HG03280 (cell line): ENCODE data around the gene ASTN2.

Experiments
- ATAC-seq: cut with Tn5 transposase; IDR thresholded peaks from one replicate; pipeline ENCODE4 v1.9.1; 2021; ENCODE audit warnings: mild to moderate bottlenecking, moderate library complexity; ENCODE audit not compliant: unreplicated experiment

Gene ASTN2

DNA sequence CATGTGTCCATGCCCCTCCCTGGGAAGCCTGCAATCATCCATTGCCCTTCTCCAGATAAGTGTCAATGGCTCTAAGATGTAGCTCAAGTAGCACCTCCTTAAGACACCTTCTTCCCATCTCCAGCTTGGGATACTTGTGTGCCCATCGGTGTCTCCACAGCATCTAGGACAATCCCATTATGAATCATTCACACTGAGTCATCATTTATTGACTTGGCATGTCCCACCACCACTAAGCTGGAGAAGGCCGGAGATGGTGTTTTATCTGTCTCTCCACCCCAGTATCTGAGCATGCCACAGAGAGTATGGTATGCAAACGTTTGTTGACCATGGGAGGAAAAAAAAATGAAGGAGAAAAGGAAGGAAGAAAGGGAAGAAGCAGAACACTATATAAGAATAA is 385.5 kb downstream of the ASTN2 start:
- no peak for ATAC-seq

- ATAC-seq = no peak
Measured at GRCh38 chr9:117028103-117028858, 386.6 kb downstream of the ASTN2 start.

DNA sequence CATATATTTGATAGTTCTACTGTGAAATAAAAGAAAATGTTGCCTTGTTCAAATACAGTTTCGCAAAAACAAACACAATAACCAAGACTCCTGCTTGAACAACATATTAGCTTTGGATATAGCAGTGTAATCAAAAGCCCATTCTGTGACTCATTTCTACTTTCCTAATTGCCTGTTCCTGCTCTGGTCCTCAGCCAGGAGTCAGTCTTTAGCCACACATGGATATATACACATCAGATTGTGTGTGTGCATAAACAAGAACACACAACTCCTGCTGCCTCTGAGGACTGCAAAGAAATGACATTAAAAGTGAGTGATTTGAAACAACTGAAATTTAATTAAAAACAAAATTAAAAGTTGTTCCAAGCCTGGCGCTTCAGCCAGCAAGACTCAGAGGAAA is 393.0 kb downstream of the ASTN2 start:
- no peak for ATAC-seq

DNA sequence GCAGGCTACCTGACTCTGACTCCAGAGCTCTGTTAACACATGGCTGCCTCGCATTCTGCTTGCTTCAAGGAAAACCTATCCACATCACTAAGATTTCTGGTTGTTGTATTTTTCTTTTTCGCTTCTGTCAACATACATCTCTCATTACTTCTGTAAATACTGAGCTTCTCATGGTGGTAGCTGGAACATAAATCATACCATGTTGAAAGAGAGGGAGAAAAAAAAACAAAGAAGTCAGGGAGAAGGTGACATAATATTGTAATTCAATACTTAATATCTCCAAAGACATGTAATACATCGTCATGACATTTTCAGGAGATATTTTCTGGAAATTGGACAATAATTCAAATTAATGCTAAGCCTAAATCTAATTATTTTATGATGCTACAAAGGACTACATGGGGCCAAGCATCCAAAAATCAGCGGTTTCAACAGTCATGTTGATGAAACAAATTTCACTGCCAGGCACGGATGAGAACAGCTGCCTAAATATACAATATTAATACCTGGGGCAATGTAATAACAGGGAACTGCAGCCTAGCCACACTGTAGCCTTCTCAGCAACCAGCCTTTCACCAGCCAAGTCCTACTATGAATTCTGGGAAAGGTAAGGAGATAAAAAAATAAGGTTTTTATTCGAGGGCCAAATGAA is 395.8 kb downstream of the ASTN2 start:
- no peak for ATAC-seq

DNA sequence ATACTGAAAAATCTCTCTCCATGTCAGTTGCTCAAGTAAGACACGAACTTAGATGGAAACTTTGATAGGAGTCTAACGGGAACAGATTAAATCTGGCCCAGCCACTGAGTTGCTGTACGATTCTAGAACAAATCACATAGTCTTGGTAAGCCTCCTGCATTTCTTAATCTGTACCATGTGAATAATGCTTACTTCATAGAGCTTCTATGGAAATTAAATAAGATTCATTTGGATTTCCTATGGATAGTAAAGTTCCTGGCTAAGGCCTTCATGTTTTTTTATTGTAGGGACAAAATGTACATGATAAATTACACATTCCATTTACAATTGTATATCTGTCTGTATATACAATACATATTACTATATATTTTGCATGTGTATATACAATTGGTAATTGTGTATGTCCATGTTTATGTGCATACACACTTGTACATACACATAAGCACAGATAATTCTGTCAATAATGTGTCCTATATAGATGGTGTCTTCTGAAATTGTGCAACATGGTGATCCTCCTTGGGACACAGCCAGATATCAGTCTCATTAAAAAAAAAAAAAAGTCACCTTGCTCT is 397.4 kb downstream of the ASTN2 start:
- ATAC-seq = no peak

- no peak for ATAC-seq
Measured at GRCh38 chr9:117014061-117014460, 400.8 kb downstream of the ASTN2 start.

DNA sequence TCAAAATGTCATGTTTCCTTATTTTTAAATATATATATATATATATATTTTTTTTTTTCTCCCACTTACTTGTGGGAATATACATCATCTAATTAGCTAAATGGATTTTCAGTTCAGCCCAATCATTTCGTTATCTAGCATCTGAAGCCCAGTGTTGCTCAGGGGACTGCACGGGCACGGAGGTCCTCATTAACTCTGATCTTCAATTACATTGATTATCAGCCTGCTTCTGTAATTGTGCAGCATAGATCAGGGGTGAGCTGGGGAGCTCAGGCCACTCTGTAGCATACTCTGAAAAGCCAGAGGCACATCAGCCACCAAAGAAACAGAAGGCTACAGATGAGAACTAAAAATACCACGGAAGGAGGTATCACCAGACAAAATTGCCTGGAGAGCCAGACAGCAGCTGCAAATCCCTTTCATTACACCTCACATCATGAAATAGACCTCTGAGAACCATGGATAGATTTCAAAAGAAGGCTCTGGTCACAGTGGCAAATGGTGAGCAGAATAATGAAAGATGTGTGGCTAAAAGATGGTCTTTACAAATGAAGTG is 401.3 kb downstream of the ASTN2 start:
- no peak for ATAC-seq

- no peak for ATAC-seq
Measured at GRCh38 chr9:117010061-117010460, 404.8 kb downstream of the ASTN2 start.

DNA sequence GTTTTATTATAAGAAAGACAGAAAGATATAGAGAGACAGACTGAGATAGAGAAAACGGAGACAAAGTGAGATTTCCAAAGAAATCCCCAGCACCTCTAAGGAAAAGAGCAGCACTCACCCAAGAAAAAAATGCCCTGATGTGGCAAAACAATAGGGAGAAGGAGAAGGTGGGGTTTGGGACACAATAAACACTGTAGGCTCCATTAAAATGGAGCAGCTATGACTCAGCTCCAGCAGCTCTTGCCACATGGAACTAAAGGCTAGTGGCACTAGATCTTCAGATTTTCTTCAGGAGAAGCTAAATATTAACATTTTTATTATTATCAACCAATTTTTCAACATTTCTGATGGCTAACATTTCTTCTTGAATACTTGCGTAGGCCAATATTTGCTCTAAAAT is 406.0 kb downstream of the ASTN2 start:
- ATAC-seq = no peak

- no peak for ATAC-seq
Measured at GRCh38 chr9:117008461-117008860, 406.4 kb downstream of the ASTN2 start.

GRCh38 chr9:117002686-117003085 is 412.2 kb downstream of the ASTN2 start:
- no peak for ATAC-seq

DNA sequence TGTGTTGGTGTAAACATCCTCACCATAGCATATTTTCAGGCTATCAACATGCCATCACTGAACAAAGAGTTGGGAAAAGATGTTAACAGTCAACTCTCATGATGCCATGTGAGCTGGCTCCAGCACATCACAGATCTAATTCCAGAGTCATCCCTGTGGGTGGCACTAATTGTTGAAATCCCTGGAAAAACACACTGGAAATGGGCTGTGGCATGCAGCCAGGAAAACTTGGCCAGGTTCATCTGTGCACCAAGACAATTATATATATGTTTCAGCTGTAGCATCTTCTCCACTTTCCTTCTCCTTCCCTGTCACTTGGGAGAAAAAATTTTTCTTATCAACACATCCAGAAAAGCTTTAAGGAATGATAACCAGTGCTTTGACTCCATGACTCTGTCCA is 414.0 kb downstream of the ASTN2 start:
- ATAC-seq = no peak

DNA sequence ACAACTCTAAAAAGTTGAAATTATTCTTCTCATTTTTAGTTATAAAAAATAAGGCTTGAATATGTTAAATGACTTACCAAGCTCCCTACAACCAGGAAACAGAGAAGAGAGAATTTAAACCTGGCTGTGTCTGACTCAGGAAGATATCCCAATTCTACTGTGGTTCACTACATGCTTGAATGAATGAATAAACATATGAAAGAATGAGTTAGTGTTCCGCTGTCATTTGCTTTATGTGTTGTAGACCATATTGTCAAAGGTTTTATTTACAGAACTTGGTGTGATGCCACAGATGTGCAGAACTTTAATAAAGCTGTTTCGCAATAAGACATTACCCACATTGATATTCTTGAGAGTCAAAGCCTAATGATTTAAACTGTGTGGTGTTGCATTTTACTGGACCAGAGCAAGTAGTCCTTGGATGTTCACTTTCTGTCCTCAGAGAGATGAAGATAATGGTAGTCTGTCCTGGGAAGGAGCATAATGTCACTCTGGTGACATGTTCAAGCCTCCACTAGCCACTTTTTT is 414.6 kb downstream of the ASTN2 start:
- ATAC-seq = no peak

GRCh38 chr9:116998305-116998704 is 416.6 kb downstream of the ASTN2 start:
- no peak for ATAC-seq

- no peak for ATAC-seq
Measured at GRCh38 chr9:116992865-116993264, 422.0 kb downstream of the ASTN2 start.

DNA sequence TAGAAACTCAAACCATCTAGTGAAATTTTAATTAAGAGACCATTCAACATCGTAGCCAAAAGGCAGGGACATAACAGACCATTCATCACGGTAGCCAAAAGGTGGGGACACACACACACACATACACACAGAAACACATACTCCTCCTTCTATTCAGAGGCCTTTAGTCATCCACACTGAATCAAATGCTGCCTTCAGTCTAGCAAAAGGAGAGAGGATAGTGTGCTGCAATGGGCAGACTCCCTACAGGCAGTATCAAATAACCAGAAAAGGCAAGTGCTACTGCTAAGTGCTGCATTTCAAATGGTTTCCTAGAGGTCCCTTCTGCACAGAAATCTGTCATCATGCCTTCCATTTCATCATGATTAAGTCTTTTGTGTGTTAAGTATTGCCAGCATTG is 423.8 kb downstream of the ASTN2 start:
- no peak for ATAC-seq

GRCh38 chr9:116990592-116990991 is 424.3 kb downstream of the ASTN2 start:
- no peak for ATAC-seq

- ATAC-seq = no peak
Measured at GRCh38 chr9:116987721-116988485, 427.0 kb downstream of the ASTN2 start.

DNA sequence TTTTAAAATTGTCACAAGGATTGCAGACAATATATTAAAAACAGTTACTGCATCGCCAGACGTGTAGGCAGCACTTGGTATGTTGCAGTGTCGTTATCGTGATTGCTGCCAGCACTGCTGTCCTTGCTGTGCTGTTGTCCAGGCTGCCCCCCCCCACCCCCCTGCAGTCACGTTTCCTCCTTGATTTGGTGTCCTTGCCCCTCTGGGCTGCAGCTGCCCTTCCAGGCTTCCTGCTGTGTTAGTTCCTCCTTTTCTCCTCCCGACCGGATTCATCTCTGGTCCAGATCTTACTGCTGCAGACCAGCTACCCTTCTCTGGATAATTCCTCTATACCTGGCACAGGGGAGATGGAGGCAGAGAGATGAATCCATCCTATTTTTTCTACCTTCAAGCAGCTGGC is 428.8 kb downstream of the ASTN2 start:
- ATAC-seq = no peak

DNA sequence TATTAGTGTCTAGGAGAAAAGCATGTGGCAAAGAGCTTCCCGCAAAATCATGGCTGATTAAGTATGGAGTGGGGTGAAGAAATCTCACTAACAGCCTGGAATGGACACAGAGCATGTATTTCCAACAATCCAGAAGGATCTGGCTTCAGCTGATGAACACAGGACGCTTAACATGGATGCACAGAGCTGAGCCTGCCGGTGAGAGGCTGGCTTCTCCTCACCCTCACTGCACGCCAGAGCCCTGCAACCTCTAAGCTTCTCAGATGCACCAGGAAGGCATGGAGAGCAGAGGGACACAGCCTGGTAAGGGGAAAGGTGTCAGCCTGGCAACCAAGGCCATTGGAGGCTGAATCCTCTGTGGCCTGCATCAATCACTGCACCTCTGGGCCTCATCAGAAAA is 429.3 kb downstream of the ASTN2 start:
- no peak for ATAC-seq

DNA sequence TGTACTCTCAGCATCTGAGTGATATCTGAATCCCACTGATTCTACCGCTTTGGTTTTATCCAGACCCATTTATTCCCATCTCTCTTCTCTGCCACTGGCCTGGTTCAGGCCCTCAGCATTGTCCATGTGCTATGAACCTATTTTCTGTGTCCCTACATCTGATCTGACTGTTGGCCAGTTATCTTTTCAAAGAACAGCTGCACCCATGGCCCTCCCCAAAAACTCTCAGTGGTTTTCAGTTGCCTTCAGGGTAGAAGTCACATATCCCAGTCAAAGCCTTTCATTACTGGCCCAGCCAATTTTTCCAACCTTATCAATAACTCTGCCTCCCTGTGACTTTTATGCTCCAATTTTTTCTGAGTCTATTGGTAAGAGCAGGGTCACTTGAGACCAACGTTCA is 430.7 kb downstream of the ASTN2 start:
- no peak for ATAC-seq
